Measurements from ENCODE around the gene NME1.

Gene NME1

DNA sequence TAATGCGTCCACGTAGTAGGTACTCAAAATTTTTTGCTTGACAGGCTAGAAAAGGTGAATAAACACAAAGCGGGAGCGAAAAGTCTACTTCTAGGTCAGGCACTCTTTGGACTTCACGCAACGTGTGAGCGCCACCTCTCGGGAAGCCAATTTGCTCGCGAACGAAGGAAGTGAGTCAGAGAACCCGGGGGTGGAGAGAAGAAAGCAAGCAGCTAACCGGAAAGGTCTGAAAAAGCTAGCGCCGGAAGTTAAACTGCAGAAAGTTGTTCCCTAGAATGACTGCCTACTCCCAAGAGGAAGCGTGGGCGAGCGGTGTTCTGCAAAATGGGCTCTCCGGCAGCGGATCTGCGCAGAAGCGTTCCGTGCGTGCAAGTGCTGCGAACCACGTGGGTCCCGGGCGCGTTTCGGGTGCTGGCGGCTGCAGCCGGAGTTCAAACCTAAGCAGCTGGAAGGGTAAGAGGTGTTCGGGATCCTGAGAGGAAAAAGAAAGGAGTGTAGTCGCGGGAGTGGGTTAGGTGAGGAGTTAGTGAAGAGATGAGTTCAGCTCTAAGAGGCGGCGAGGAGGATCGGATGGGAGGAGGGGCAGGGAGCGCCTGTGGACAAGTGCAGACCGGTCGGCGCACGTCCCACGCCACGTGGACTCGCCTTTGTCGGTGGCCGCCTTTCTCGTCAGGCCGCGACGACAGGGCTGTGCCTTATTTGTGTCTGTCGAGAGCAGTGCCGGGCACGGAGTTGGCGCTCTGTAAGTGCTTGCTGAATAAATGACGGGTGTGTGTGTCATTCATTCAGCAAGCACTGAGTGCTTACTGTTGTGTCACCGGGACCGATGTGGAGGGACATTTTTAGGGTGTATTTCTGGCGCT is at the start of gene NME1:
Gene NME1, plus strand, starts transcription at position 350 of the 863 bp plus-strand sequence. CDS start 2,096 bp downstream, outside the sequence.
- DNase-seq = peak; percentile 100

DNA sequence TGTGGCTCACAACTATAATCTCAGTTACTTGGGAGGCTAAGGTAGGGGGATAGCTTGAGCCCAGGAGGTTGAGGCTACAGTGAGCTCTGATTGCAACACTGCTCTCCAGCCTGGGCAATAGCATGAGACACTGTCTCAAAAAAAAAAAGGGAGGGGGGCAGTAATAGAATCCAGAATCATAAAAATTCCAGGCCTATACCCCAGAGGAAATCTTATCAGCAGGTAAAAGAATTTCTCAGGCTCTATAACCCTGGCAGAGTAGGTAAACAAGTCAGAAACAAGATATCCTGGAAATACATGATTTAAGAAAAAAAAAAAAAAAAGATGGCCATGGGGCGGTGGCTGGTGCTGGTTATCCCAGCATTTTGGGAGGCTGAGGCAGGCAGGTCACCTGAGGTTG is 45.6 kb upstream of the NME1 start:
- DNase-seq = no peak

DNA sequence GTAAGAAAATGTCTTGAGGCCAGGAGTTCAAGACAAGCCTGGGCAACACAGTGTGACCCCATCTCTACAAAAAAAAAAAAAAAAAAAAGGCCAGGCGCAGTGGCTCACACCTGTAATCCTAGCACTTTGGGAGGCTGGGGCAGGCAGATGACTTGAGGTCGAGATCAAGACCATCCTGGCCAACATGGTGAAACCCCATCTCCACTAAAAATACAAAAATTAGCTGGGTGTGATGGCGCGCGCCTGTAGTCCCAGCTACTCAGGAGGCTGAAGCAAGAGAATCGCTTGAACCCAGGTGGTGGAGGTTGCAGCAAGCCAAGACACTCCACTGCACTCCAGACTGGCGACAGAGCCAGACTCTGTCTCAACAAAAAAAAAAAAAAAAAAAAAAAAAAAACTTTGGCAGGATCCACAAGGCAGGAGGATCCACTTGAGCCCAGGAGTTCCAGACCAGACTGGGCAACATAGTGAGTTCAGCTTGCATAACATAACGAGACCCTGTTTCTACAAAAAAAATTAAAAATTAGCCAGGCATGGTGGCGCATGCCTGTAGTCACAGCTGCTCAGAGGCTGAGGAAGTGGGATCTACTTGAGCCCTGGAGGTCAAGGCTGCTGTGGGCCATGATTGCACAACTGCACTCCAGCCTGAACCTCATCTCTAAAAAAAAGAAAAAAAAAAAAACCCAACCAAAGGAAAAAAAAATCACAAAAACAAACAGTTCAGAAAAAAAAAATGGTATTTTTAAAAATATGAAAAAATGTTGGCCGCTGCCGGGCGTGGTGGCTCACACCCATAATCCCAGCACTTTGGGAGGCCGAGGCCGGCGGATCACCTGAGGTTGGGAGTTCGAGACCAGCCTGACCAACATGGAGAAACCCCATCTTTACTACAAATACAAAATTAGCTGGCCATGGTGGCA is 40.8 kb upstream of the NME1 start:
- peak; percentile 63 for DNase-seq

DNA sequence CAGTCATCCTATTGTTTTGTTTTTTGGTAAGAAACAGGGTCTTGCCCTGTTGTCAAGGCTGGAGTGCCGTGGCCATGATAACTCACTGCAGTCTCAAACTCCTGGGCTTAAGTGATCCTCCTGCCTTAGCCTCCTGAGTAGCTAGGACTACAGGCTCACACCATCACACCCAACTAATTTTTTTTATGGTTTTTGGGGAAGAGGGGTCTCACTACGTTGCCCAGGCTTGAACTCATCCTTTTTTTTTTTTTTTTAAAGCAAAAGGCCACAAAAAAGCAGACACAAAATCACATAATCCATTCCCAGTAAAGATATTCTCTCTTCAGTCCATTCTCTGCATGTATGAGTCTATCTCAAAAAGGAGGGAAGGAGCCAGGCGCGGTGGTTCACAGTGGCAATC is 38.2 kb upstream of the NME1 start:
- no peak for DNase-seq

DNA sequence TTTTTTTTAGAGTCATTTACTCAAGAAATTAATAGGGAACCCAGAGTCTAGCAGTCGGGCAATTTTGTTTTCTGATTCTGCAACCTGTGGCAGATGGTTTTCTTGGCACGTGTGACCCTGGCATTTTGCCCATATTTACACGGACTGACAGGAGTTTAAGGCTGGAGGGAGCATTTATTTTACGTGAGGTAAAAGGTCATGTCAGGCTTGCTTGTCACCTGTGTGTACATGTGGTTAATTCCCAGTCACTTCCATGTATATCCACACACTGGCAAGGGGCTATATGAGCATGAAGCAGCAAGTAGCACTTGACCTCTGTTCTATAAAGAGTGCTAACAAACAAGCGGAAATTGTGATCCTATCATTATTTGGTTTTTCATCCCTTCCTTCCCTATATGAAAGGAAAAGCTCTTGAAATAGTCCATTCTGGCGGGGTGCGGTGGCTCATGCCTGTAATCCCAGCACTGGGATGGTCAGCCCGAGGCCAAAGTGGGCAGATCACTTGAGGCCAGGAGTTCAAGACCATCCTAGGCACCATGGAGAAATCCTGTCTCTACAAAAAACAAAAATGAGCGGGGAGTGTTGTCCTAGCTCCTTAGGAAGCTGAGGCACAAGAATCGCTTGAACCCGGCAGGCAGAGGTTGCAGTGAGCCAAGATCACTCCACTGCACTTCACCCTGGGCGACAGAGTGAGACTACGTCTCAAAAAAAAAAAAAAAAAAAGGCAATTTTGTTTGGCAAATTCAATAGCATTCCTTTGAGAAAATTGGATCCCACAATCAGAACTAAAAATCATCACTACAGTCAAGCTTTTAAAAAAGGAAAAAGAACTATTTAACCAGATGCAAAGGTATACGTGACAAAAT is 34.8 kb upstream of the NME1 start:
- no peak for DNase-seq

DNA sequence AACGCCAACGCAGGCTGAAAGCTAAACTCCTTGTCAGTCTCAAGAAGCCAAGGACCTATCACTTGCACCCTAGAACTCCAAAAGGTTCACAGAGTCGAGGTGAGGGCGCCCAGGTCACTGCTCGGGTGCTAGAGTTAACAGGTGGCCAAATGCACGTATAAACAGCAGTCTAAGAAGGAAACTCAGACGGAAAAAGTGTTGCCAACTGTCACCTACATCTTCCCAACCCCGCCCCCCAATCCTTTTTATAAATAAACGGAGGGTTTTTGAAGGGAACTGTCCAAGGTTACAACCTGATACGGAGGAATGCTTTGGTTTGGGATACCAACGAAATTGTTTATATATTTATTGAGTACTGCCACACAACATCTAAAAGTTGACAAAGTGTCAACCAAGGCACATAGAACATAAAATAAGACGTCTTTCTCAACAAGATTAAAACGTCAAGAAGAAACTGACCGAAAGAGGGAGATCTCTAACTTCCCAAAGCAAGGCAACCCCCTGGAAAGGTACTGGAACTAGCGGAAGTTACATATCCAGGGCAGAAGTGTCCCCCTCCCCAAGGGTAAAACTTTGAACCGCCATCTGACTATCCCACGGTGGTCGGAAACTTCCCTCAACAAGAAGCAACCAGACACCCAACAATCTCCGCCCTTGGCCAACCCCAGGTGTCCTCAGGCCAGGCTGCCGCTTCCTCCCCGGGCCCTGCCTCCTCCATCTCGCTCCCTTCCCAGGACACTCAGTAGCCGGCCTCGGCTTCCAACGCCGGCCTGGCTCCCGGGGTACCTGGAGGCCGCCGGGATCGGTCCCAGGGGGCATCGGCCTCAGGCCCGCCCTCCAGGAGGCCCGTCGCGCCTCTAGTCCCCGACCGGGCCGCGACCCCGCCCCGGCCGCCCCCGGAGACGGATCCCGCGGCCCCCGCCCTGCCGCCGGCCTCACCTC is 33.7 kb upstream of the NME1 start:
- DNase-seq = peak; percentile 47

DNA sequence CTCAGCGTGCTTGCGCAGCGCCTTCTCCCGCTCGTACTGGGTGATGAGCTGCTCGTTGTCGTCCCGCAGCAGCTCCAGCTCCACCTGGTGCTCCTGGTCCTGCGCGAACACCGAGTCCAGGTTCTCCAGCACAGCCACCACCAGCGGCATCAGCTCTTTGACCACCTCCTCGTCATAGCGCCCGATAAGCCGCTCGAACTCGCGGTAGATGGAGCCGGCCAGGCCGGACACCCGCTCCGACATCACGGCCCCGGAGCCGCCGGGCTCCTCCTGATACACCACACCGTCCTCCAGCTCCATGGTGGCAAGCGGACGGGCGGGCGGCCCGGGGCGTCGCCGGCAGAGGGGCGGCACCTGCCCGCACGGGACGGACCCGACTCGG is 33.0 kb upstream of the NME1 start:
- no peak for DNase-seq

DNA sequence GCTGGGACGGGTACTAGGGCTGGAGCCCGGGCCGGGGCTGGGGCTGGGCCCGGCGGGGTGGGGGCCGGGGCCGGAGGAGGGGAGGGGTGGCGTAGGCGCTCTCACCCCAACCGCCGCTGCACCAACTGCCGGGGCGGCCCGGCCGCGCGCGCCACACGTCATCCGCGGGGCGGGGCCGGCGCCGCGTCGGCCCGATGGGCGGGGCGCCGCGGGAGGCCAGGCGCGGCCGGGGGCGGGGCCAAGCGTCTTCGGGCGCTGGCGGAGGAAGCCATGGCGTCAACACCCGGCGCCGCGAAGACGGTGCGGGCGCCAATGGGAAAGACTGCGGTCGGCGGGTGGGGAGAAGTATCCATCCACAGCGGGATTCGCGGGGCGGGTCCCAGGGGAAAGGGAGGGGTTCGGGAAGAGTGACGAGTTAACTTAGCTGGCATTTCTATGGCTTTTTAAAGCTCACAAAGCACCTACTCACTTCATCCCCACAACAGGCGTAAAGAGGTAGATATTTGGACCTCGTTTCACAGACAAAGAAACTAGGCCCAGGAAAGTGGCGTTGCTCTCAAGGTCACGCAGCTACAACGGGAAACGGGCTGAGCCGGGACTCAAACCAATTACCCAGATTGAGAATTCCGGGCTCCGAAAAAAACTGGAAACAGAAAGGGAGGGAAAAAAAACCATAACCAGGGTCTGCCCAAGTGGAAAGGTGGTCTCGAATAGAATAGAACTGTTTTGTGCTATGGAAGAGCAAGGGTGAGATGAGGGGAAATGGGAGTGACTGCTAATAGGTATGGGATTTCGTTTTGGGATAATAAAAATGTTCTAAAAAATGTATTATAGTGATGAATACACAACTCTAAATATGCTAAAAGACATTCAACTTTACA is 32.4 kb upstream of the NME1 start, which contains the start of gene SPAG9:
Gene SPAG9, minus strand, starts transcription at position 130 of the 881 bp plus-strand sequence. CDS start 212 bp downstream, outside the sequence.
- peak; percentile 97 for DNase-seq

DNA sequence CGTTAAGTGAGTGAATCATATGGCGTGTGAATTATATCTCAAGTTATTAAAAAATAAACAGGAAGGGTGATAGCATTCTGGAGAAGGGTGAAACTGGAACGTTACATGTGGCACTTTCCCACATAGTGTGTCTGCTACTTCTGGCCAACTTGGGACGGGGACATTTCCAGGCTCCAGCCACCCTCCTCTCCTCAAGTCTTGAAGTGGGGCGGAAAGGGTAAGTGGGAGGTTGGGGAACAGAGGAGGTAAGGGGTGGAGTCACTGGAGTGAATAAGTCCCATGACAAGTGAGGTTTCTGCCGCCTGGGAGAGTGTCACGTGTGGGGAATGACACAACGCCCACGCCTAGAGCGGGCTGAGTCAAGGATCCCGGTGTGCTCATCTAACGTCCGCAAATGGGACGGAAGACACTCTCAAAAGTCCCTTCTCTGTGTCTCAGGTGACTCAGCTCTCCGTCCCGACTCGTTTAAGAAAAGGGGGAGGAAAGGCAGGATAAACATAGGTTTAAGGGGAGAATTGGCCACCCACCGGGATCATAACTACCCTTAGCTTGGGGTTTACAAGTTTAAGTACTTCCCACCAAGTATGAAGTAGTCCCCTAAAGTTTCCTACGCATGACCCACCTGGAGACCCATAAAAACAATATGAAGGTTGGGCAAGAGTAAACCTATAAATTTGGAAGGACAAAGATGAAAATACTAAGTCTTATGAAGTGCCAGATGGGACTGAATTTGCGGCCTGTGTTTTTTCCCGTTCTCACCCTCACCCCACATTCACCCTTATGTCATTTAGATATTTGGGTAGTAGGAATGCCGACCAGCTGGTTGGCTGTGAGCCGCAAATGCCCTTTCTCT is 31.5 kb upstream of the NME1 start:
- DNase-seq = peak; percentile 96

DNA sequence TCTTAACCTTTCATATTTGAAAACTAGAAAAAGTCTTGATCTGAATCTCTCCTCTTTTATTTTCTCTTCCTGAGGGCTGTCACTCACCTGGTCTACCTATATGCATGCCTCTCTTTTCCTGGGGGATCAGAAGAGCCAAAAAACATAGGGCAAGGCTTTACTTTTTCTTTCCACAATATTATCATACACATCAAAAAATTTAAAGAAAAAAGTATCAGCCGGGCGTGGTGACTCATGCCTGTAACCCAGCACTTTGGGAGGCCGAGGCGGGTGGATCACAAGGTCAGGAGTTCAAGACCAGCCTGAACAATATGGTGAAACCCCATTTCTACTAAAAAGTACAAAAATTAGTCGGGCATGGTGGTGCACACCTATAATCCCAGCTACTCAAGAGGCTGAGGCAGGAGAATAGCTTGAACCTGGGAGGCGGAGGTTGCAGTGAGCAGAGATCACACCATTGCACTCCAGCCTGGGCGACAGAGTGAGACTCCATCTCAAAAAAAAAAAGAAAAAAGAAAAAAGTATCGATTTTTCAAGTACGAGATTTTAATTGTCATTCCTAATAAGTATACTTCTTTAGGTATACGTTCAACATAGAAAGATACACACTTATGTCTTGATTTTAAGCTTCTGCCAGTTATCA is 30.8 kb upstream of the NME1 start:
- peak; percentile 13 for DNase-seq

DNA sequence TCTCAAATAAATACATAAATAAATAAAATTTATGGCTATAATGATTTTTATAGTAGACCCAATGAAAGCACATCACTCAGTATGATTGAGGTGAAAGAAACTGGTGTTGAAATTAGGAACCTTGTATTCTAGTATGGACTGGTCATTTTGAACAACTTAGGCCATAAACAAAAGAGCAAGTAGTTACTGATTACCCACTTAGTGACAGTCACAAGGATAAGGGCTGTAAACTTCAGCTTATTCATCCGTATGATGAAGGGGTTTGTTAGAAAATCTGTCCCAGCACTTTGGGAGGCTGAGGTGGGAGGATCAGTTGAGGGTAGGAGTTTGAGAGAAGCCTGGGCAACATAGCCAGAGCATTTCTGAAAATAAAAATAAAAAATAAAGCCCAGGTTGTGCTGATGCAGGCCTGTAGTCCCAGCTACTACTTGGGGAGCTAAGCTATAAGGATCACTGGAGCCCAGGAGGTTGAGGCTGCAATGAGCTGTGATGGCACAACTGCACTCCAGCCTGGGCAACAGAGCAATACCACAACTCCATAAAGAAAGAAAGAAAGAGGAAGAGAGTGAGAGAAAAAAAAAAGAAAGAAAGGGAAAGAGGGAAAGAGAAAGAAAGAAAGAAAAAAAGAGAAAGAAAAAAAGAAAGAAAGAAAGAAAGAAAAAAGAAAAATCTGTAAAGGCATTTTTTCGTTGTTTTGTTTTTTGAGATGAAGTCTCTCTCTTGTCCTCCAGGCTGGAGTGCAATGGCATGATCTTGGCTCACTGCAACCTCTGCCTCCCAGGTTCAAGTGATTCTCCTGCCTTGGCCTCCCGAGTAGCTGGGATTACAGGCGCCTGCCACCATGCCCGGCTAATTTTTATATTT is 28.5 kb upstream of the NME1 start:
- DNase-seq = no peak

DNA sequence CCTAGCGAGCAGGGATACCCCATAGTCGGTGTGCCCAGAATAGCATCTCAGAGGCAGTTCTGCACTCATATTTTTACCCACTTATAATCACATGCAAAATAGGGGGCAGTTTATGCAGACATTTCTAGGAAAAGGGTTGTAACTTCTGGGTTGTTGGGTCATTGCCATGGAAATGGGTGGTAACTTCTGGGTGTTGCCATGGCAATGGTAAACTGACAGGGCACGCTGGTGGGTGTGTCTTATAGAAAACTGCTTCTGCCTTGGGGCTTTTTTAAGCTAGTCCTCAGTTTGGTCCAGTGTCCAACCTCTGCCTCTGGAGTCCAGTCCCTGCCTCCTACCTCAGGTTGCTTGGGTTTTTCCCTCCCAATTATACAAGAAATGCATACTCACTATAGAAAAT is 25.3 kb upstream of the NME1 start:
- no peak for DNase-seq

DNA sequence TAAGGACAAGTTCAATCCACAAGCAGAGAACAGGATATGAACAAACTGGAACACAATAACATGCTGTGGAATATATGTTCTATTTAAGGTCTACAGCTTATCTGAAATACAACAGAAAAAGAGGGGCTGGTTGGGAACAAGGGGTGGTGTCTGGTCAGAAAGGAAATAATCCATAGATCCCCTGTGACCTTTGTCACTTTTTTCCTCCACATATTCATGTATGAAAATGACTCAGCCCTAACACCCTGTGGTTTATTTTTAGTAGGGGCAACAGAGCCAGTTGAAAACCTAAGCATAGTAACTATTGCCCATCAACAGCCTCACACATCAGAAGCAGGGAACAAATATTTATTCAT is 20.4 kb upstream of the NME1 start:
- DNase-seq = no peak

DNA sequence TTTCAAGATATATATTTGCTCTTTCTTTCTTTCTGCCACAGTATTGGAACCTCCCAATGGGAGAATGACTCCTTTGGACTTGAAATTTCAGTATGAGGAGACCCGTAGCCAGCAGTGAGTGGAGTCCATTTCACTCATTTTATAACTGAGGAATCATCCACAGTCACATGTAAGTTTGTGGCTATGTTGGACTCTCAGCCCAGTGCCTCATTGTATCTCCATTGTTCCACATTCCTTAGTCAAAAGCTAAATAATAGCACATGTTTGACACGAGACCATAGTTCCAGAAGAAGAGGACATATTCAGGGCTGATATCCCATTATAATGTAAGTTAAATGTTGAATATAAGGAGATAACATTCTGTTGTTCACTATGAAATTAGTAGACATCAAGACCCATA is 20.0 kb upstream of the NME1 start:
- no peak for DNase-seq

DNA sequence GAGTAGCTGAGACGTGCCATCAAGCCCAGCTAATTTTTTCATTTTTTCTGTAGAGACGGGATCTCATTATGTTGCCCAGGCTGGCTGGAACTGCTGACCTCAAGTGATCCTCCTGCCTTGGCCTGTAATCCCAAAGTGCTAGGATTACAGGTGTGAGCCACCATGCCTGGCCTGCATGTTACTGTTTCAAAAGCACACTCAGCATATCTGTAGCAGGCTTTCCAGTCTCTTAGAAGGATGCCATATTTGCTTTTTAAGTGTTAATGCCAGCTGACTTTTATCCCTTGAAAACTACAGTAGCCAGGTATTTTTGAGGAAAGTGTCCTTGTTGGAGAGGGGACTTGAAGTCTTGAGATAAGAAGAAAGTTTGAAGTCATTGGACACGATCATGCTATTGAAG is 17.4 kb upstream of the NME1 start:
- DNase-seq = no peak

DNA sequence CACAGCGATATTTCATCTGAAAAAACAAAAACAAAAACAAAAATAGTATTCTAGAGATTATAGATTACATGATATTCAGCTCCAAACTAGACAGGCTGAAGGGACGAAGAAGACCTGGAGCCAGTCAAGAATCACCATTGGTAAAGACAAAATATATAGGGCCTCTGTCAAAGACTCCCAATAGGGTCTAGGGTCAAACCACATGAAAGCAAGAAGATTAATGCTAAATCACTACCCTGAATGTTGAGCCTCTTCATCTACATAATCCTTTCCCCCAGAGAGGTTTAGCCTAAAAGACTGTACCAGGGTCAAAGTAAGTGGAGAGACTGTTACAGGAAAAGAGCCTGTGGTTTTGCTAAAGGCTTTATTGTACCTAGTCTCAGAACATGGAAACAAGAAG is 10.8 kb upstream of the NME1 start:
- no peak for DNase-seq

DNA sequence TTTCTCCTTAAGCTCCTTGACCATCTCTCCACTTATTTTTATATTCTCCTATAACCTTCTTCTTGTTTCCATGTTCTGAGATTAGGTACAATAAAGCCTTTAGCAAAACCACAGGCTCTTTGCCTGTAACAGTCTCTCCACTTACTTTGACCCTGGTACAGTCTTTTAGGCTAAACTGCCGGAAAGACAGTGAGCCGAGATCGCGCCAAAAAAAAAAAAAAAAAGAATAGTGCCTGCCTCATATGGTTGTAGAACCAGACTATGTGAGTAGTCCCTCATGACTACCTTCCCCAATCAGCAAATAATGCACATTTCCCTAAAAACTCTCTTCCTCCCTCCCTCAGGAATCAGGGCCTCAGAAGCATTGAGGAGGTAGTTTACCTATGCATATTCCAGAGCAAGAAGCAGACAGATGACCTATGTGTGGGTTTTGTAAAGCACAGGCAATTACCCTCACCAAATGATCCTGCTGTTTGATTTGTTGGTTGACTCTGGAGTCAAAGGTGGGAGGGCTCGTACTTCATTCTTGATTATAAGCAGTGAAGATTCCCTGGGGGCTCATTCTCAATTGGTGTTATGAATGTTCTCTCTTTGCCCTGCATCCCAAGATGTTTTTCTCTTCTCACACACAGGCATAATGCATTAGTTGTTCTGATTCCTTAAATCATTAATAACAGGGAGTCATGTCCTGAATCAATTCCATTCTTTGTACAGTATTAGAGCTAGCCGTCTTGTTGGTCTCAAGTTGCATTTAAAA is 8.9 kb upstream of the NME1 start:
- DNase-seq = no peak
